A673 (cell line): Measurements from ENCODE around the gene ELK4. TPM values are rescaled to one million over a fixed set of nuclear protein-coding genes. Genes with fewer than 3 reads are reported as not detected.
A peak's percentile ranks its signal among the peaks of the same experiment; 100 is the strongest.

Source experiments
- BruUV-seq: library from RNA; stranded (reverse); fragments of 400-500 nt; replicated peaks from 2 replicates; lab custom pipeline; 2021; lab: Mats Ljungman, UMichigan
- CTCF ChIA-PET: fragments of 300-600 bp; sonication (Branson Sonifier 250); formaldehyde crosslinking; loops from one replicate; lab custom pipeline; 2022; ENCODE audit warnings: antibody characterized with exemption; lab: Charles Lee
- POLR2A ChIA-PET: fragments of 300-600 bp; sonication (Branson Sonifier 250); formaldehyde crosslinking; loops from one replicate; lab custom pipeline; 2022; ENCODE audit warnings: antibody characterized with exemption; ENCODE audit not compliant: low non-redundant PET; lab: Charles Lee
- DNase-seq: peaks from one replicate; pipeline ENCODE4 v3.0.0-alpha.2; 2015; ENCODE audit warnings: low spot score
- H3K27ac ChIP-seq: fragments of 200-600 bp; sonication (generic); 2 replicates; pipeline ENCODE4 v1.5.1; 2016; ENCODE audit warnings: mixed run types, low read depth, mild to moderate bottlenecking, mixed read lengths, antibody characterized with exemption, low read length; ENCODE audit not compliant: poor library complexity, severe bottlenecking
- H3K27me3 ChIP-seq: fragments of 200-600 bp; sonication (generic); replicated peaks from 2 replicates; pipeline ENCODE4 v1.6.1; 2017; ENCODE audit warnings: mixed run types, low read depth, mild to moderate bottlenecking, mixed read lengths, antibody characterized with exemption, low read length; ENCODE audit not compliant: insufficient read depth, poor library complexity
- H3K36me3 ChIP-seq: fragments of 200-600 bp; sonication (generic); 2 replicates; pipeline ENCODE4 v1.6.1; 2016; ENCODE audit warnings: mixed run types, mild to moderate bottlenecking, mixed read lengths, antibody characterized with exemption, low read length; ENCODE audit not compliant: insufficient read depth, poor library complexity, severe bottlenecking
- H3K4me1 ChIP-seq: fragments of 200-600 bp; sonication (generic); 2 replicates; pipeline ENCODE4 v1.6.1; 2017; ENCODE audit warnings: mixed run types, mild to moderate bottlenecking, mixed read lengths, antibody characterized with exemption, low read length; ENCODE audit not compliant: insufficient read depth, poor library complexity, severe bottlenecking
- H3K4me3 ChIP-seq: fragments of 200-600 bp; sonication (generic); 2 replicates; pipeline ENCODE4 v1.5.1; 2016; ENCODE audit warnings: low read depth, mixed run types, mild to moderate bottlenecking, mixed read lengths, low read length; ENCODE audit not compliant: poor library complexity, severe bottlenecking
- H3K9me3 ChIP-seq: fragments of 200-600 bp; sonication (generic); 2 replicates; pipeline ENCODE4 v1.6.1; 2016; ENCODE audit warnings: mixed run types, low read depth, mild to moderate bottlenecking, mixed read lengths, antibody characterized with exemption, low read length; ENCODE audit not compliant: poor library complexity, severe bottlenecking
- CTCF ChIP-seq: fragments of 300-800, 200-600 bp; sonication (generic); conservative IDR thresholded peaks from 2 replicates; pipeline ENCODE4 v1.5.1; 2017; ENCODE audit warnings: low read depth, mild to moderate bottlenecking, antibody characterized with exemption, low read length, moderate library complexity, mixed read lengths
- EZH2 ChIP-seq: fragments of 200-600 bp; sonication (generic); IDR thresholded peaks from 2 replicates; pipeline ENCODE4 v1.6.1; 2017; ENCODE audit warnings: borderline replicate concordance, low read depth, mild to moderate bottlenecking, mixed read lengths, antibody characterized with exemption, low read length; ENCODE audit not compliant: poor library complexity, severe bottlenecking
- intact Hi-C: fragments of 100-400 bp; cut with micrococcal nuclease; formaldehyde crosslinking; loops from one replicate; pipeline ENCODE4 v1.10.0; 2022; ENCODE audit not compliant: unreplicated experiment
- total RNA-seq: library from RNA; stranded (reverse); gene quantifications from 2 replicates; pipeline ENCODE4 v1.2.3, GENCODE V29; 2021

Gene ELK4
- total RNA-seq, 1 experiment from 2014 or later, result 38.2 TPM

- no peak for TF ChIP-seq EZH2
- TF ChIP-seq CTCF, result no peak
- CTCF ChIA-PET, result no interaction called here
Observed at GRCh38 chr1:205583461-205584130, 48.2 kb downstream of the ELK4 start.

GRCh38 chr1:205582471-205583291, 49.1 kb downstream of the ELK4 start:
- POLR2A ChIA-PET, result no interaction called here
- intact Hi-C loops, result no loop called here

More at GRCh38 chr1:205583461-205584130, 48.2 kb downstream of the ELK4 start:
- Histone ChIP-seq H3K36me3 (no peaks in the 10 kb centered on the region), H3K4me1 (peaks cover 8% of the 10 kb centered on the region), H3K27ac (no peak overlapping the region), H3K9me3 (no peaks in the 10 kb centered on the region), H3K27me3 (peaks cover 7% of the 10 kb centered on the region), H3K4me3 (no peak overlapping the region)
- BruUV-seq, result no TSS peak
- POLR2A ChIA-PET, result interaction anchor here (0.6 kb wide), 1 partner anchor 222 kb away, joined by 3 read pairs; no protein-coding TSS in a partner anchor
- no peak for DNase-seq
- intact Hi-C loops, result no loop called here

GRCh38 chr1:205582046-205582445, 49.8 kb downstream of the ELK4 start:
- TF ChIP-seq EZH2, result no peak
- no peak for TF ChIP-seq CTCF
- intact Hi-C loops, result no loop called here
- Histone ChIP-seq H3K36me3 (no peaks in the 10 kb centered on the region), H3K27me3 (peaks cover 22% of the 10 kb centered on the region), H3K4me1 (peaks cover 8% of the 10 kb centered on the region), H3K9me3 (no peaks in the 10 kb centered on the region), H3K27ac (no peak overlapping the region), H3K4me3 (no peak overlapping the region)
- DNase-seq, result no peak
- CTCF ChIA-PET, result no interaction called here
- BruUV-seq, result no TSS peak
- POLR2A ChIA-PET, result no interaction called here

More at GRCh38 chr1:205582471-205583291, 49.1 kb downstream of the ELK4 start:
- Histone ChIP-seq H3K4me1 (peaks cover 8% of the 10 kb centered on the region), H3K4me3 (no peak overlapping the region), H3K27ac (no peak overlapping the region), H3K9me3 (no peaks in the 10 kb centered on the region), H3K27me3 (peaks cover 16% of the 10 kb centered on the region), H3K36me3 (no peaks in the 10 kb centered on the region)
- CTCF ChIA-PET, result no interaction called here
- no TSS peak for BruUV-seq
- peak; percentile 58 for DNase-seq
- TF ChIP-seq EZH2 (no peak), CTCF (no peak)
